GM18502 (cell line): ENCODE results near the gene ASPSCR1.

Source experiments
- ATAC-seq: cut with Tn5 transposase; IDR thresholded peaks from one replicate; pipeline ENCODE4 v1.9.1; 2021; ENCODE audit warnings: mild to moderate bottlenecking; ENCODE audit not compliant: unreplicated experiment, poor library complexity

Gene ASPSCR1

GRCh38 chr17:81996757-81997441, 19.5 kb downstream of the ASPSCR1 start:
- ATAC-seq = no peak

- no peak for ATAC-seq
These were observed 20.8 kb downstream of the ASPSCR1 start for GRCh38 chr17:81998212-81998611.

- no peak for ATAC-seq
These were observed 21.4 kb downstream of the ASPSCR1 start for GRCh38 chr17:81998691-81999438.

- ATAC-seq = no peak
These were observed 22.2 kb downstream of the ASPSCR1 start for GRCh38 chr17:81999587-81999975.

- ATAC-seq = no peak
These were observed 22.8 kb downstream of the ASPSCR1 start for GRCh38 chr17:81999976-82000802.

- no peak for ATAC-seq
These were observed 23.6 kb downstream of the ASPSCR1 start for GRCh38 chr17:82000803-82001570.

- ATAC-seq = no peak
These were observed 24.2 kb downstream of the ASPSCR1 start for GRCh38 chr17:82001571-82002056.

- no peak for ATAC-seq
These were observed 26.3 kb downstream of the ASPSCR1 start for GRCh38 chr17:82003411-82004381.

- no peak for ATAC-seq
These were observed 27.4 kb downstream of the ASPSCR1 start for GRCh38 chr17:82004517-82005455.

- no peak for ATAC-seq
These were observed 28.4 kb downstream of the ASPSCR1 start for GRCh38 chr17:82005701-82006348.

- ATAC-seq = no peak
These were observed 29.2 kb downstream of the ASPSCR1 start for GRCh38 chr17:82006468-82007227.

- no peak for ATAC-seq
These were observed 29.7 kb downstream of the ASPSCR1 start for GRCh38 chr17:82007228-82007494.

GRCh38 chr17:82007495-82008257, 30.2 kb downstream of the ASPSCR1 start:
- no peak for ATAC-seq

- no peak for ATAC-seq
These were observed 31.0 kb downstream of the ASPSCR1 start for GRCh38 chr17:82008258-82008940.

- ATAC-seq = no peak
These were observed 31.5 kb downstream of the ASPSCR1 start for GRCh38 chr17:82008941-82009405.

GRCh38 chr17:82009413-82009812, 32.0 kb downstream of the ASPSCR1 start:
- no peak for ATAC-seq
